ENCODE data around the gene HSF2.
A peak's percentile ranks its signal among the peaks of the same experiment; 100 is the strongest.
"Not testable (repeated sequence)": the region's sequence is repeated elsewhere in the genome, so short reads cannot be mapped to it uniquely, and the experiment has no call there.

The HSF2 gene

DNA sequence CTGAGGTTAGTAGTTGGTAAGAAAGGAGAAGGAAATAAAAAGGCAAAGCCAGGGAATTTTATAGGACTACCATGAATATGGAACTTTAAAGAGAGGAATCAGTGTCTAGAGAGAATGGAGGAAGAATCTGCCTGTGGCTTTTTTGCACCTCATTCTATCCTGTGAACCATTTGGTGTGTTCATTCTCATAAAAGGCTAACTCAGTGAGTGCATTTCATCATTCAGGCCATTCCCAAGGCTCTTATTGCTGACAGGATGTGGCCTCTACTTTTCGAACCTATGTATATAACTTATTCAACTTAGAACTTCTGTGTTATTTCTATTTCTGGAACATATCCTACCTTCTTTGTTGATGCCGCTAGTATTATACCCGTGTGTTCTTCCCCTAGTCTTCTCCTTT, 27.1 kb downstream of the HSF2 start:
- Histone ChIP-seq H3K27ac (ENCODE audit: low read length) (no peak overlapping the region), H3K4me3 (ENCODE audit: low read length) (no peak overlapping the region), H3K9me3 (ENCODE audit: insufficient read depth, low read depth, low read length) (no peaks in the 10 kb centered on the region), H3K4me1 (ENCODE audit: insufficient read depth, low read length) (no peaks in the 10 kb centered on the region), H3K27me3 (ENCODE audit: insufficient read depth, low read length) (no peaks in the 10 kb centered on the region), H3K9ac (ENCODE audit: low read depth, low read length) (no peak overlapping the region), H3K36me3 (ENCODE audit: insufficient read depth, low read depth, low read length) (peaks cover 93% of the 10 kb centered on the region)

DNA sequence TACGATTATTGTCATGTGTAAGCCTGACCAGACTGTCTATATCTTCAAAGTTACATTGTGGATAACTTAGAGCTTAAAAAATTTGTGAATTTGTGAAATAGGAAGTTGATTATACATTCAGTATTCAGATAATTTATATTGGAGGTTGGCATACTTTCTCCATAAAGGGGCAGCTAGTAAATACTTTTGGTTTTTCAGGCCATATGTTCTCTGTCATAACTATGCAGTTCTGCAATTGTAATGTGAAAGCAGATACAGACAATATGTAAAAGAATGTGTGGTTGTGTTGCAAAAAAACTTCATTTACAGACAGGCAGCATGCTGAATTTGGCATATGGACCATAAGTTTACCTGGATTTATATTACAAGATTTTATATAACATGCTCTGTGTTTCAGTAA, 29.3 kb downstream of the HSF2 start:
- Histone ChIP-seq H3K27me3 (ENCODE audit: insufficient read depth, low read length) (no peaks in the 10 kb centered on the region), H3K9ac (ENCODE audit: low read depth, low read length) (no peak overlapping the region), H3K4me1 (ENCODE audit: insufficient read depth, low read length) (no peaks in the 10 kb centered on the region), H3K27ac (ENCODE audit: low read length) (no peak overlapping the region), H3K36me3 (ENCODE audit: insufficient read depth, low read depth, low read length) (peaks cover 93% of the 10 kb centered on the region), H3K4me3 (ENCODE audit: low read length) (no peak overlapping the region), H3K9me3 (ENCODE audit: insufficient read depth, low read depth, low read length) (no peaks in the 10 kb centered on the region)

DNA sequence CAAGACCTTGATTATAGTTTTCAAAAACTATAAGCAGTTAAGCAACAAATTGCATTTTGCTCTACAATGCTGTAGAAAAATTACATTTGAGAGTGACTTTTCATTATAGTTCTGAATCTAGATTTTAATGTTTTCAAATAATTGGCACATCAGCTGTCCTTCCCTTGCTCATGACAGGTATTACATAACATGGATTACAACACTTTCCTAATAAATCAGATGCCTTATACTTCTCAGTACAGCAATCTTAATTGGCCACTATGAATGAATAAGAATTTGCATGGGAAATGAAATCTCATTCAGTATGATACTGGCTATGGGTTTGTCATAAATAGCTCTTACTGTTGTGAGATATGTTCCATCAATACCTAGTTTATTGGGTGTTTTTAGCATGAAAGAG, 29.9 kb downstream of the HSF2 start:
- H3K36me3 ChIP-seq (ENCODE audit: insufficient read depth, low read depth, low read length): peaks cover 93% of the 10 kb centered on the region

GRCh38 chr6:122431780-122432179, 32.3 kb downstream of the HSF2 start:
- no peaks in the 10 kb centered on the region for H3K9me3 ChIP-seq (ENCODE audit: insufficient read depth, low read depth, low read length)
- no peaks in the 10 kb centered on the region for H3K27me3 ChIP-seq (ENCODE audit: insufficient read depth, low read length)
- peaks cover 85% of the 10 kb centered on the region for H3K36me3 ChIP-seq (ENCODE audit: insufficient read depth, low read depth, low read length)
- no peaks in the 10 kb centered on the region for H3K4me1 ChIP-seq (ENCODE audit: insufficient read depth, low read length)
- no peak overlapping the region for H3K9ac ChIP-seq (ENCODE audit: low read depth, low read length)
- no peak overlapping the region for H3K27ac ChIP-seq (ENCODE audit: low read length)
- H3K4me3 ChIP-seq (ENCODE audit: low read length): no peak overlapping the region

More for the DNA sequence above, 29.9 kb downstream of the HSF2 start:
- no peak overlapping the region for H3K27ac ChIP-seq (ENCODE audit: low read length)
- no peak overlapping the region for H3K4me3 ChIP-seq (ENCODE audit: low read length)
- H3K4me1 ChIP-seq (ENCODE audit: insufficient read depth, low read length): no peaks in the 10 kb centered on the region
- no peak overlapping the region for H3K9ac ChIP-seq (ENCODE audit: low read depth, low read length)
- H3K27me3 ChIP-seq (ENCODE audit: insufficient read depth, low read length): no peaks in the 10 kb centered on the region
- no peaks in the 10 kb centered on the region for H3K9me3 ChIP-seq (ENCODE audit: insufficient read depth, low read depth, low read length)

DNA sequence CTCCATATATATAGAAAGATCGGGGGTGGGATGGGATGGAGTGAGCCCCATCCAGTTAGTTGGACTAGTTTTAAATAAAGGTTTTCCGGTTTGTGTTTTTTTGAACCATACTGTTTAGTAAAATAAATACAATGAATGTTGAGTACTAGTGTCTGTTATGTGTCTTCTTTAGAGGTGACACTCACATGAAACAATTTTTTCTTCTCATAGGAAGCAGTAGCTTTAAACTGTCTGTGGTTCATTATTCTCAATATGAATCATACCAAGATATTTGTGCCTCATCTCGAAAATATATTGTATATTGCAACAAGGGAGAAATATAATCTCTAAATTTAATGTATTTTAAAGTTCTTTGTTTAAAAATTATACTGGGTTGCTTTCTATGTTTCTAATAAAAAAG, 33.4 kb downstream of the HSF2 start:
- Histone ChIP-seq H3K27me3 (ENCODE audit: insufficient read depth, low read length) (no peaks in the 10 kb centered on the region), H3K4me1 (ENCODE audit: insufficient read depth, low read length) (no peaks in the 10 kb centered on the region), H3K36me3 (ENCODE audit: insufficient read depth, low read depth, low read length) (peaks cover 85% of the 10 kb centered on the region), H3K9me3 (ENCODE audit: insufficient read depth, low read depth, low read length) (peaks cover 5% of the 10 kb centered on the region; the same call in 1 of the 2 replicates), H3K4me3 (ENCODE audit: low read length) (no peak overlapping the region), H3K27ac (ENCODE audit: low read length) (no peak overlapping the region), H3K9ac (ENCODE audit: low read depth, low read length) (no peak overlapping the region)

- H3K4me3 ChIP-seq (ENCODE audit: low read length): no peak overlapping the region
- no peak overlapping the region for H3K27ac ChIP-seq (ENCODE audit: low read length)
- peaks cover 30% of the 10 kb centered on the region for H3K9me3 ChIP-seq (ENCODE audit: insufficient read depth, low read depth, low read length)
- no peak overlapping the region for H3K9ac ChIP-seq (ENCODE audit: low read depth, low read length)
- H3K27me3 ChIP-seq (ENCODE audit: insufficient read depth, low read length): no peaks in the 10 kb centered on the region
- no peaks in the 10 kb centered on the region for H3K4me1 ChIP-seq (ENCODE audit: insufficient read depth, low read length)
- peaks cover 78% of the 10 kb centered on the region for H3K36me3 ChIP-seq (ENCODE audit: insufficient read depth, low read depth, low read length)
Observed at GRCh38 chr6:122438975-122439374, 39.5 kb downstream of the HSF2 start.

- Histone ChIP-seq H3K27me3 (ENCODE audit: insufficient read depth, low read length) (no peaks in the 10 kb centered on the region), H3K36me3 (ENCODE audit: insufficient read depth, low read depth, low read length) (peaks cover 77% of the 10 kb centered on the region), H3K4me1 (ENCODE audit: insufficient read depth, low read length) (no peaks in the 10 kb centered on the region), H3K9ac (ENCODE audit: low read depth, low read length) (no peak overlapping the region), H3K4me3 (ENCODE audit: low read length) (no peak overlapping the region), H3K9me3 (ENCODE audit: insufficient read depth, low read depth, low read length) (peaks cover 4% of the 10 kb centered on the region; the same call in 1 of the 2 replicates), H3K27ac (ENCODE audit: low read length) (no peak overlapping the region)
Observed at GRCh38 chr6:122445274-122445673, 45.8 kb downstream of the HSF2 start.

DNA sequence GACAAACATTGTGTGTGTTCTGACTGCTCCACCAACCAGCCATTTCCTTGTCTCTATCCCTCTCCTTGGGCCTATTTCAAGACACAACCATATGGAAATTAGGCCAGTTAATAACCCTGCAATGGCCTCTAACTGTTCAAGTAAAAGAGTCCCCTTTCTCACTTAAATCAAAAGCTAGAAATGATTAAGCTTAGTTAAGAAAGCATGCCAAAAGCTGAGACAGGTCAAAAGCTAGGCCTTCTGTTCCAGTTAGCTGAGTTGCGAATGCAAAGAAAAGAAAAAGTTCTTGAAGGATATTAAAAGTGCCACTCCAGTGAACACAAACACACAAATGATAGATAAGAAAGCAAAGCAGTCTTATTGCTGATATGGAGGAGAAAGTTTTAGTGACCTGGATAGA, 49.6 kb downstream of the HSF2 start:
- Histone ChIP-seq H3K4me3 (ENCODE audit: low read length) (no peak overlapping the region), H3K9me3 (ENCODE audit: insufficient read depth, low read depth, low read length) (no peaks in the 10 kb centered on the region), H3K36me3 (ENCODE audit: insufficient read depth, low read depth, low read length) (peaks cover 89% of the 10 kb centered on the region), H3K27ac (ENCODE audit: low read length) (no peak overlapping the region), H3K27me3 (ENCODE audit: insufficient read depth, low read length) (no peaks in the 10 kb centered on the region), H3K4me1 (ENCODE audit: insufficient read depth, low read length) (peaks cover 13% of the 10 kb centered on the region), H3K9ac (ENCODE audit: low read depth, low read length) (no peak overlapping the region)

DNA sequence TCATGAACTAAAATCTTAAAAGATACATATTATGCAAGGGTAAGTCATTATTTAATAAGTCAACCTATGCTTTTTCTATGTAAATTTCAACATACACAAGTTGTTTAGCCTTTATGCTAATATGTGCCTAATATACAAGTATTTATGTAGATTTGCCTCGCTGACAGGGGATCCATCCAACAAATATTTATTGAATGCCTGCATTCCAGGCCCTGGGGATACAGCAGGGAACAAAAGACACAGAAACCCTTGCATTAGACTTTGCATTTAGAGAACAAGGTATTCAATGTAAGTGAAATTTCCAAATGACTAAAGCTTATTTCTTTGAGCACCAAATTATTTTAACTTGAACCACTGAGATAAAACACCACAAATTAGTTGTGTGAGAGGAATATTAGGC, 53.1 kb downstream of the HSF2 start:
- H3K27ac ChIP-seq (ENCODE audit: low read length): peak overlapping the region; percentile 53
- no peaks in the 10 kb centered on the region for H3K27me3 ChIP-seq (ENCODE audit: insufficient read depth, low read length)
- H3K4me3 ChIP-seq (ENCODE audit: low read length): no peak overlapping the region
- H3K9me3 ChIP-seq (ENCODE audit: insufficient read depth, low read depth, low read length): no peaks in the 10 kb centered on the region
- peak overlapping the region; percentile 37; the same call in 1 of the 2 replicates for H3K9ac ChIP-seq (ENCODE audit: low read depth, low read length)
- H3K36me3 ChIP-seq (ENCODE audit: insufficient read depth, low read depth, low read length): peaks cover 92% of the 10 kb centered on the region
- H3K4me1 ChIP-seq (ENCODE audit: insufficient read depth, low read length): peaks cover 13% of the 10 kb centered on the region

DNA sequence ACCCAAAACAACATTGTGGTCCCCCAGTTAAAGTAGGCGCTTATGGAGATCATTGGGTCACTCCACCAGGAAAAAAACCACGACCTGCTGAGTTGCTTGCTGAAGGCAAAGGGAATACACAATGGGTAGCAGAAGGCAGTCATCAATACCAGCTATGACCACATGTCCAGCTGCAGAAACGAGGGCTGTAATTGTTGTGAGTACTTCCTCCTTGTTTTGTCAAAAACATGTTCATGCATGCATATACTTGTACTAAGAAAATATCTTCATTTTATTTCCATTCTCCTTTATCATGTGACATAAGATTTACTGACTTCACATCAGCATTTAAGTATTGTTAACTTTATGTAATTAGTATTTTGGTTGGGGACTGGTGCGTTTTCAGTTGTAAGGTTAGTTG, 55.2 kb downstream of the HSF2 start:
- Histone ChIP-seq H3K27me3 (ENCODE audit: insufficient read depth, low read length) (no peaks in the 10 kb centered on the region), H3K36me3 (ENCODE audit: insufficient read depth, low read depth, low read length) (peaks cover 71% of the 10 kb centered on the region), H3K4me3 (ENCODE audit: low read length) (no peak overlapping the region), H3K9ac (ENCODE audit: low read depth, low read length) (no peak overlapping the region), H3K4me1 (ENCODE audit: insufficient read depth, low read length) (peaks cover 19% of the 10 kb centered on the region), H3K9me3 (ENCODE audit: insufficient read depth, low read depth, low read length) (no peaks in the 10 kb centered on the region), H3K27ac (ENCODE audit: low read length) (no peak overlapping the region)

- H3K9ac ChIP-seq (ENCODE audit: low read depth, low read length); H3K27ac ChIP-seq (ENCODE audit: low read length); H3K27me3 ChIP-seq (ENCODE audit: insufficient read depth, low read length); H3K4me3 ChIP-seq (ENCODE audit: low read length); H3K9me3 ChIP-seq (ENCODE audit: insufficient read depth, low read depth, low read length): not testable (repeated sequence)
- H3K4me1 ChIP-seq (ENCODE audit: insufficient read depth, low read length): peaks cover 19% of the 10 kb centered on the region
- peaks cover 67% of the 10 kb centered on the region for H3K36me3 ChIP-seq (ENCODE audit: insufficient read depth, low read depth, low read length)
Observed at GRCh38 chr6:122455116-122455515, 55.7 kb downstream of the HSF2 start.

DNA sequence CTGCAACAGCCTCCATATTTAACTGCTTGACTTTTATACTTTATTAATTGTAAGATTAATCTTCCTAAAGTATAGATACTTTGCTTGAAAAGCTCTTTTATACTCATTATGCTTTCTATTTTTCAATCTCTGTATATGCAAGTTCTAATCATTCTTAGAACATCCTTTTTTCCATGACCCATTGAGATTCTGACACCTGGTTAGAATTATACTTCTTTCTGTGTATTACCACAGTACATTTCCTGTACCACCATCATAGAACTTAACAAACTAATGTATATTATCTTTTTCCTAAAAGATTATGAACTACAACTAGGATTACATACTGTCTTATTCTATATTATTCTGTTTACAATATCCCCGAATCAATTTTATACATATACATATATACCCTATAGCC, 58.6 kb downstream of the HSF2 start:
- Histone ChIP-seq H3K36me3 (ENCODE audit: insufficient read depth, low read depth, low read length) (peaks cover 40% of the 10 kb centered on the region), H3K27me3 (ENCODE audit: insufficient read depth, low read length) (no peaks in the 10 kb centered on the region), H3K4me3 (ENCODE audit: low read length) (no peak overlapping the region), H3K4me1 (ENCODE audit: insufficient read depth, low read length) (peaks cover 14% of the 10 kb centered on the region), H3K9ac (ENCODE audit: low read depth, low read length) (no peak overlapping the region), H3K9me3 (ENCODE audit: insufficient read depth, low read depth, low read length) (no peaks in the 10 kb centered on the region), H3K27ac (ENCODE audit: low read length) (no peak overlapping the region)

GRCh38 chr6:122459240-122459639, 59.8 kb downstream of the HSF2 start:
- no peaks in the 10 kb centered on the region for H3K27me3 ChIP-seq (ENCODE audit: insufficient read depth, low read length)
- H3K4me1 ChIP-seq (ENCODE audit: insufficient read depth, low read length): peaks cover 6% of the 10 kb centered on the region; the same call in 1 of the 2 replicates
- H3K36me3 ChIP-seq (ENCODE audit: insufficient read depth, low read depth, low read length): peaks cover 28% of the 10 kb centered on the region
- H3K9ac ChIP-seq (ENCODE audit: low read depth, low read length): no peak overlapping the region
- H3K9me3 ChIP-seq (ENCODE audit: insufficient read depth, low read depth, low read length): no peaks in the 10 kb centered on the region
- no peak overlapping the region for H3K4me3 ChIP-seq (ENCODE audit: low read length)
- no peak overlapping the region for H3K27ac ChIP-seq (ENCODE audit: low read length)
